RPMI8226 (cell line): ENCODE data around the gene CACNG6.
"Not testable (repeated sequence)": the region's sequence is repeated elsewhere in the genome, so short reads cannot be mapped to it uniquely, and the experiment has no call there.

Source experiments
- DNase-seq: peaks from one replicate; pipeline ENCODE4 v3.0.0-alpha.2; 2015

The CACNG6 gene

DNA sequence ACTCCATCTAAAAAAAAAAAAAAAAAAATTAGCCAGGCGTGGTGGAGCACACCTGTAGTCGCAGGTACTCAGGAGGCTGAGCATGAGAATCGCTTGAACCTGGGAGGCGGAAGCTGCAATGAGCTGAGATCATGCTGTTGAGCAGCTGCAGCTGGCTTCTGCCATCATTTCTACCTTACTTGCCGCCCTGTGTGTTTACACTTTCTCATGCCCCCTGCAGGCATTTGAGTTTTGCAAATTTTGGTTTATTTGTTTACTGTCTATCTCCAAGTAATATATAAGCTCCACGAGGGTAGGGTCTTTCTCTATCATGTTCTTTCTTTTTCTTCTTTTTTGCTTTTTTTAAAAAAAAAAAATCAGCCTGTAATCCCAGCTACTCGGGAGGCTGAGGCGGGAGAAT is 18.0 kb downstream of the CACNG6 start:
- DNase-seq = no peak

DNA sequence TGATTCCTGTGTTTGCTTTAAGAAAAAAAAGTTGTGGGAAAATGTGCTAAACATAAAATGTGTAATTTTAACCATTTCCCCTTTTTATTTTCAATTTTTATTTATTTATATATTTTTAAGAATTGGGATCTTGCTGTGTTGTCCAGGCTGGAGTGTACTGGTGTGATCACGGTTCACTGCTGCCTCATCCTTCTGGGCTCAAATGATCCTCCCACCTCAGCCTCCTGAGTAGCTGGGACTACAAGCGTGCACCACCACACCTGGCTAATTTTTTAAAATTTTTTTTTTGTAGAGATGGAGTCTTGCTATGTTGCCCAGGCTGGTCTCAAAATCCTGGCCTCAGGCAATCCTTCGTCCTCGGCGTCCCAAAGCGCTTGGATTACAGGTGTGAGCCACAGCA is 19.0 kb downstream of the CACNG6 start:
- DNase-seq = no peak

DNA sequence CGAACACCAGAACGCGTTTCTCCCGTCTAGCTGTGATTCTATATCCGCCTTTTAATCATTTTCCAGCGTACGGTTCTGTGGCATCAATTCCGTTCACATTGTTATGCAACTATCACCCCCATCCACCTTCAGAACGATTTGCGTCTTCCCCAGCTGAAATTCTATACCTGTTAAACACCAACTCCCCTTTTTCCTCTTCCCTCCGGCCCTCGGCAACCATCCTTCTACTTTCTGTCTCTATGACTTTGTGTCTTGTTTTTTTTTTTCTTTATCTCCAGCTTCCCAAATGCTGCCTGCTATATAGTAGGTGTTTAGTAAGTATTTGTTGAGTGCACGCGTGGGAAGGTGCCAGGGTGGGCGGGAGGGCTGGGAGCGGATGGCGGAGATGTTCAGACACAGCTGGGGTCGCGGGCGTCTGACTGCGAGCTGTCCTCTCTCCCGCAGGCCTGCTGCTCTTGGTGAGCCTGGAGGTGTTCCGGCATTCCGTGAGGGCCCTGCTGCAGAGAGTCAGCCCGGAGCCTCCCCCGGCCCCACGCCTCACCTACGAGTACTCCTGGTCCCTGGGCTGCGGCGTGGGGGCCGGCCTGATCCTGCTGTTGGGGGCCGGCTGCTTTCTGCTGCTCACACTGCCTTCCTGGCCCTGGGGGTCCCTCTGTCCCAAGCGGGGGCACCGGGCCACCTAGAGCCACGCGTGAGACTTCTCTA is 20.2 kb downstream of the CACNG6 start:
- no peak for DNase-seq

DNA sequence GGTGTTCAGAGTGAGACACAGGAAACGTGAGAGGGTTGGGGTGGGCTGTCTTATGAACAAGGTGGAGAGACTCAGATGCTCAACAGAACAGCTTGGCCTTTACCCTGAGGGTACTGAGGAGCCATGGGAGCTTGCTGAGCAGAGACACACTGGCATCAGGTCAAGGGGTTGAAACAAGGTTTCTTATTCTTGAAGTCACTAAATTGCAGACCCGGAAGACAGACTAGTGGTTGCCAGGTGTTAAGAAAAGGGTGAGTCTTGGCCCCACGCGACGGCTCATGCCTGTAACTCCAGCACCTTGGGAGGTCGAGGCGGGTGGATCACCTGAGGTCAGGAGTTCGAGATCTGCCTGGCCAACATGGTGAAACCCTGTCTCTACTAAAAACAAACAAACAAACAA is 22.4 kb downstream of the CACNG6 start:
- DNase-seq = peak; percentile 63

DNA sequence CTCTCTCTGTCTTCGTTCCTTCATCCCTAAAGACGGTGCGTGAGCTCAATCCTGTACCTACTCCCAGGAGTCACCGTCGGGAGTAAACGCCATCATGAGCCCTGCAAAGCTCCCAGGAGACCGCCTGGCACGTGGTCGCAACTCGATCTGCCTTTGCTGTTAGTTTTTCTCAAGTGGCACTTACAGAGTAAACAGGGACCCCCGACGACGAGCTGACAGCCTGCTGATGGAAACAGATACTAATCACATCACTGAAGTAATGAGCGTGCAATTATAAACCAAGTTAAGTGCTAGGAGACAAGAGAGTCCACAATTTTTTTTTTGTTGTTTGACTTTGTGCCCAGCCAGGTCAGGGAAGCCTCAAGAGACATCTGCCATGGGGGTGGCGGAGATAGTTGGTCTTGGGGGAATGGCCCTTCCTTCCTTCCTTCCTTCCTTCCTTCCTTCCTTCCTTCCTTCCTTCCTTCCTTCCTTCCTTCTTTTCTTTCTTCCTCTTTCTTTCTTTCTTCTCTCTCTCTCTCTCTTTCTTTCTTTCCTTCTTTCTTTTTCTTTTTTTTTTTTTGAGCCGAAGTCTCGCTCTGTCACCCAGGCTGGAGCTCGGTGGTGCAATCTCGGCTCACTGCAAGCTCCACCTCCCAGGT is 23.6 kb downstream of the CACNG6 start:
- peak; percentile 52 for DNase-seq

DNA sequence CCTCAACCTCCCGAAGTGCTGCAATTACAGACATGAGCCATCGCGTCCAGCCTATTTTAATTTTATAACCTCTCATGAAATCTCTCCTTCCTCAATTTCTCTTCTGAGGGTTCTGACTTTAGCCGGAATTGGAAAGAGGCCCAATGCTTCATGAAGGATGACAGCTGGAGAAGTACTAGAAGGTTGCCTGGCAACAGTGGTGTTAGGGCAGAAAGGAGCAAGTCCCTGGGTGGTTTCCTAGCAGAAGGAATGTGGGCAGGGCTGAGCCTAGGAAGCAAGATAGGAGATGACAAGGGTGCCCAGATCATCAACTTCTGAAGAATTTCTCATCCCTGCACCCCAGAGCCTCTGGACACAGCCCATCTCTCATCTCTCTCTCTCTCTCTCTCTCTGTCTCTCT is 25.8 kb downstream of the CACNG6 start:
- DNase-seq = peak; percentile 69

DNA sequence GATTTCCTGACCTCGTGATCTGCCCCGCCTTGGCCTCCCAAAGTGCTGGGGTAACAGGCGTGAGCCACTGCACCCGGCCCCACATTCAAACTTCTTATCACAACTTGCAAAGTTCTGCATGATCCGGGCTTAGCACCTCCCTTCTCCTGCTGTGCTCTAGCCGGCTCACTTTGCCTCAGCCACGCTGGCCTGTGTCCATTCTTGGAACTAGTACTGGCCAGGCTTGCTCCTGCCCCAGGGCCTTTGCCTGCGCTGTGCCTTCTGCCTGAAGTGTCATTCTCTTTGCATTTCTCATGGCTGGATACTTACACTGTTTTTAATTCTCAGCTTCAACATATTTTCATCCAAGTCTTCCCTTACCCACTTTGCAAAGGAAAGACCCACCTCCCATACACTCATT is 29.9 kb downstream of the CACNG6 start:
- DNase-seq = no peak

DNA sequence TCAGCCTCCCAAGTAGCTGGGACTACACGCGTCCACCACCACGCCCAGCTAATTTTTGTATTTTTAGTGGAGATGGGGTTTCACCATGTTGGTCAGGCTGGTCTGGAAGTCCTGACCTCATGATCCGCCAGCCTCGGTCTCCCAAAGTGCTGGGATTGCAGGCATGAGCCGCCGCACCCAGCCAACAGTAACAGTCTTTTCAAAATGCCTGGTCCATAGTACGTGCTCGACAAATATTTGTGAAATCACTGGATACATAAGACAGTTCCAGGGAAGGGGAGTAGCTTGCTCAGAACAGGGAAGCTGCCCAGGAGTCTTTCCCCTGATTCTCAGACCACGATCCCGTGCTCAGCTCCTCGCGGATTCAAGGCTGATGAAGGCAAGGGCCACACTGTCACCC is 30.5 kb downstream of the CACNG6 start:
- no peak for DNase-seq

DNA sequence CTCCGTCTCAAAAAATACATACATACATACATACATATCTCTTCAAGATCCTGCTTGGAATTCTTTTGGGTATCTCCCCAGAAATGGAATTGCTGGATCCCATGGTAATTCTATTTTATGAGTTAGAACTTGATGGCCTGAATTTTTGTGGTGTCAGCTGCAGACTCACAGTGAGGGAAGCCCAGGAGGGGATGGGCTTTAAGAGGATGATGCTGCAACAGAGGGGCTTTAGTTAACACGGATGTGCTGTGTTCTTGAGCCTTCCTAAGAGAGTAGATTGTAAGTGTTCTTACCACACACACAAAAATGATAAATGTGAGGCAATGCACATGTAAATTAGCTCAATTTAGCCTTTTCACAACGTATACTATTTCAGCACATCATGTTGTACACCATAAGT is 31.8 kb downstream of the CACNG6 start:
- no peak for DNase-seq

DNA sequence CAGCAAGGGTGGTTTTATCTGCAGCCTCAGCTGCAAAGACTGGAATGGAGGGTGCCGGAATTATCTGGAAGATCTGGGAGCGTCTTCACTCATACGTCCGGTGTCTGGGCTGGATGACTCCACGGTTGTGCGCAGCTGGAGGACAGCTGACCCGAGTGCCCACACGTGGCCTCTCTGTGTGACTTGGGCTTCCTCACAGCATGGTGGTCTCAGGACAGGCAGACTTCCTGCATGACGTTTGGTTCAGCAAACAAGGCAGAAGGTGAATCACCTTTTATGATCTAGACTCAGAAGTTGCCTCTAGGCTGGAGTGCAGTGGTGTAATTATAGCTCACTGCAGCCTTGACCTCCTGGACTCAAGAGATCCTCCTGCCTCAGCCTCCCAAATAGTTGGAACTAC is 33.2 kb downstream of the CACNG6 start:
- DNase-seq = no peak

DNA sequence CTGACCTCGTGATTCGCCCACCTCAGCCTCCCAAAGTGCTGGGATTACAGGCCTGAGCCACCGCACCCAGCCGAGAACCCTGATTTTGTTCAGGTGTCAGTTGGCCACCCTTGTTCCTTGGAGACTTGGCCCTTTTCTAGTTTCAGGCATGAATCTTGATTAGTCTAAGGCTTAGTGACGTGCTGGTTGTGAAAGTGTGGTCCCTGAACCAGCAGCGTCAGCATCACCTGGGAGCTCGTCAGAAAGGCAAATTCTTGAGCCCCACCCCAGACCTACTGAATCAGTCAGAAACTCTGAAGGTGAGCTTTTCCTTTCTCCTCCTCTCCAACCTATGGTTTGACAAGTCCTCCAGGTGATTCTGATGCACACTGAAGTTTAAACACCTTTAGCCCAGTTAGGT is 35.2 kb downstream of the CACNG6 start:
- peak; percentile 89 for DNase-seq

DNA sequence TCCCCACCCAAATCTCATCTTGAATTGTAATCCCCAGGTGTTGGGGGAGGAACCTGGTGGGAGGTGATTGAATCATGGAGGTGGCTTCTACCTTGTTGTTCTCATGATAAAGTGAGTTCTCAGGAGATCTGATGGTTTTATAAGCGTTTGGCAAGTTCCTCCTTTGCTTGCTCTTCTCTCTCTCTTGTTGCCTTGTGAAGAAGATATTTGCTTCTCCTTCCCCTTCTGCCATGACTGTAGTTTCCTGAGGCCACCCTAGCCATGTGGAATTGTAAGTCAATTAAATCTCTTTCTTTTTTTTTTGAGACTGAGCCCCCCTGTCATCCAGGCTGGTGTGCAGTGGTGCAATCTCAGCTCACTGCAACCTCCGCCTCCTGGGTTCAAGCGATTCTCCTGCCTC is 37.9 kb downstream of the CACNG6 start:
- no peak for DNase-seq

DNA sequence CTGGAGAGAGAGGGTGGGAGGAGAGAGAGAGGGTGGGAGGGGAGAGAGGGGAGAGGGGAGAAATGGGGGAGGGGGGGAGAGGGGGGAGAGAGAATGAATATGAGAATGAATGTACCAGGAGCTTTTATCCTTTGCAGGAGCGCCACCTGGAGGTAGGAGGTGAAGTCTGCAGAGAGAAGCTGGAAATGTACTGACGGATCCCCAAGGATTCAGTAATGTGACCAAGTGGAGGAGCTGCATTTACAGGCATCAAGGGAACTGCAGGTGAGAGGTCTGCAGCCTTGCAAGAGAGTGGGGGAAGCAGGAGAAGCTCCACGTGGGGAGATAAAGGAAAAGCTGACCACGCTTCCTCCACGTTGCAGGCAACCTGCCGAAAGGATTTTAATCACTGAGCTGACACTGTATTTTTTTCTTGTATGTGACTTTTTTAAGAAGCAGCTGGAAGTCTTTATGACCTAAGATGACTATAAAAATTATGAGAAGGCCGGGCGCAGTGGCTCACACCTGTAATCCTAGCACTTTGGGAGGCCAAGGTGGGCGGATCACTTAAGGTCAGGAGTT is 38.6 kb downstream of the CACNG6 start:
- peak; percentile 80 for DNase-seq

DNA sequence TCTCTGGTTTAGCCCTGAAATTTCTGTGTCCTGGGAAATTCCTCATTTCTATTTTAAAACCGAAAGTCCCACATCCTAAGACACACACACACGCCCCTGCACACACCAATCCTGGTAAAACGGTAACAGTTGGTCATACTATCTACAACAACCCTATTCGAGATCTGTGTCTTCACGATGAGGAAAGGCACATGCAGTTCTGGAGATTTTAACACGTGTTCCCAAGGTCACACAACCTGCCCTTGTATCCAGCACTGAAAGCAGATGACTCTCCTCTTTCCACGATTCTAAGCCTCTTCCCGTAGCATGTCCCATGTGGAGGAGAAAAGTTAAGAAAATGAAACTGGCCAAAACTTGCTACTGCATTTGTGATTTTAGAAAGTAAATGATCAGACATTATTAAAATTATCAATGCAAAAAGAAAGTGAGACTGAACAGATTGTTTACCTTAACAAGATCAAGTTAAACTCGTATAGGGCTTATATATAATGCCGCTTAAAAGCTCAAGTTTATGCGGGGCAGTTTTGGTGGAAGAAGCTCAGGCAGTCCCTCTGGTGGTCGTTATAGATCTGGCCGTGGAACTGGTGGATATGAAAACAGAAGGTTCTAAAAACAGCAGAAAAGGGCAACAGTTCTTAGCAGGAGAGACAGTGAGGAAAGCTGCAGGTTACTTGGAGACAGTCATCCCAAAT is 39.6 kb downstream of the CACNG6 start:
- DNase-seq = peak; percentile 66

DNA sequence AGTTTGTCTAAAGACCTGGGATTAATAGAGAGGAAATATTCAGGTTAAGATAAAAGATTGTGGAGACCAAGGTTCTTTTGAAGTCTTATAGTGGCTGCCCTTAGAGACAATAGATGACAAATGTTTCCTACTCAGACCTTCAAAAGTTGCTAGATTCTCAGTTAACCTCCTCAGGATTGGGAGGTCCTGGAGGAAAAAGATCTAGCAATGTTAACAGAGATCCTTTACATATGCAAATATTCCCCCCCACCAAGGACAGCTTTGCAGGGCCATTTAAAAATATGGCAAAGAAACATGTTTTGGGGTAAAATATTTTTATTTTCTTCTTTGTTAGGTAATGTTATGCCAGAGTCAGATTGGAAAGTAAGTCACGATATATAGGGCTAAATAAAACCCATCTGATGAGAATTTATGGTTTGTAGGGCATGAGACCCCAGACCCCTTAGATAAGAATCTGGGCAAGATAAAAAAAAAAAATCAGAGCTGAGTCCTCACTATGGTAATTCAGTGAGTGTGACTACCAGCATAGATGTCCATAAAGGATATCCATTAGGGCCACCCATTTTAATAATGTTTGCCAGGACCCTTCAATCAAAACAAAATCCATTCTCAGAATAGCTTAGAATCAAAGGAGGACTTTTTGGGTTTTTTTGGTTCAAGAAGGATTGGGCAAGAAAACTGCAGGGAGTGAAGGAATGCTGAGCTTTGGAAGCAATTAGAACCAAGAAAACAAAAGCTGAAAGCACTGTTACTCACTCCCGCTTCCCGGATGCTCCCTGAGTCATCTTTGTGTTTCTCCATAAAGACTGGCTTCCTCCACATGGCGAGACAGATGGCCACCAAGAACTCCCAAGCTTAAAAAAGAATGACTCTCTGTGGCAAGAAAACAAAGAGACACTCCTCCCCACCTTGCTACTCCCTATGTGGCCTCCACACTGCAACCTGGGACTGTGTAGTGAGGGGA is 44.1 kb downstream of the CACNG6 start:
- no peak for DNase-seq

DNA sequence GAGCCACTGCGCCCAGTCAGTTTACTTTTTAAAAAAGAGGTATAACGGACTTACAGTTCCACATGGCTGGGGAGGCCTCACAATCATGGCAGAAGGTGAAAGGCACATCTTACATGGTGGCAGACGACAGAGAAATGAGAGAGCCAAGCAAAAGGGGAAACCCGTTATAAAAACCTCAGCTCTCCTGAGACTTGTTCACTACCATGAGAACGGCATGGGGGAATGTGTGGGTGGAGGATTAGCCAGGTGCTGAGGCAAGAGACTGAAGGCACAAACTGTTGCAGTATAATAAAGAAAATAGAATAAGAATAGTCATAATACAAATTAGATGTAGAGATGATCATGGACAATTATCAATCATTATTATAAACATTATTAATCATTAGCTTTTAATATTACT is 45.1 kb downstream of the CACNG6 start:
- DNase-seq = not testable (repeated sequence)

DNA sequence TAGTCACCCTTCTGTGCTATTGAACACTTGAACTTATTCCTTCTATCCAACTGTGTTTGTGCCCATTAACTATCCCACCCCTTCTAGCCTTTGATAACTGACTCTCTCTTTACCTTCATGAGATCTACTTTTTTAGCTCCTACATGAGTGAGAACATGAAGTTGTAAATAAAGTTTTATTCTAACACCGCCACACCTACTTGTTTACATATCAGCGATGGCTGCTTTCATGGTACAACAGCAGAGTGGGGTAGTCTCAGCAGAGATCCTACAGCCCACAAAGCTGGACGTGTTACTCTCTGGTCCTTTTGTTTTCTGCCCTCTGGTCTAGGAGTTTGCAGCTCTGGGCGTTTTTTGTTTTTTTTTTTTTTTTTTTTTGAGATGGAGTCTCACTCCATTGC is 48.6 kb downstream of the CACNG6 start:
- no peak for DNase-seq

DNA sequence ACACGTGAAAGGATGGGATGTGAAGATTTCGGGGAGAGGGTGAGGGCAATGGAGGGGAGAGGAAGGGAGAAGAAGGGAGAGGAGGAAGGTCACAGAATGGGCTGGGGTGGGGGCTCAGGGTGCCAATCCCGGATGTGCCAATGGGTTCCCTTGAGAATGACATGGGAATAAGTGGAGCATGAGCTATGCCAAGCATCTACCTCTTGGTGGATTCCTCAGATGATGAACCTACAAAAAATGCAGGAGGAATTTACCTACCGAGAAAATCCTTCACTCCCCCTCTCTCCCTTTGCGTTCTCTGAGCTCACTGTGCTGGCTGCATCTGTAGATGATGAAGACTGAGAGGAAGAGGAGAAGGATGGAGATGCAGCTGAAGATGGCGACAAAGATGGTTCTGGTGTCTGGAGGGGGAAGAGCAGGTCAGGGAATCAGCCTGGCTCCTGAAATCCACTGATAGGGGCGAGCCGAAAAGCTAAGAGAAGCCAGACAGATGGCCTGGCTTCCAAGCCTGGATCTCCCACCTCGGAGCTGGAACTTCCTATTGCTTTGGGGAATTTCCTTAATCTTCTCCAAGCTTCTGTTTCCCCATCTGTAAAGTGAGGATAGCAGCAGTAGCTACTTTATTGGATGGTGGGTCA is 50.7 kb downstream of the CACNG6 start:
- DNase-seq = no peak

DNA sequence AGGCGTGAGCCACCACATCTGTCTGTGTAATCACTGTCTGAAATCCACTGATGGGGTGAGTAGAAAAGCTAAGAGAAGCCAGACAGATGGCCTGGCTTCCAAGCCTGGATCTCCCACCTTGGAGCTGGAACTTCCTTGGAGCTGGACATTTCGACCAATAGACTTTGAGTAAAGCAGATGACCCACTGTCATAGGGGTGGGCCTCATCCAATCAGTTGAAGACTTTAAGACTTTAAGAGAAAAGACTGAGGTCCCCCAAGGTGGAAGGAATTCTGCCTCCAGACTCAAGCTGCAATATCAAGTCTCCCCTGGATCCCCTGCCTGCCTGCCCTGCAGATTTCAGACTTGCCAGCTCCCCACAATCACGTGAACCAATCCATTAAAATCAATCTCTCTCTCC is 51.6 kb downstream of the CACNG6 start:
- DNase-seq = no peak

DNA sequence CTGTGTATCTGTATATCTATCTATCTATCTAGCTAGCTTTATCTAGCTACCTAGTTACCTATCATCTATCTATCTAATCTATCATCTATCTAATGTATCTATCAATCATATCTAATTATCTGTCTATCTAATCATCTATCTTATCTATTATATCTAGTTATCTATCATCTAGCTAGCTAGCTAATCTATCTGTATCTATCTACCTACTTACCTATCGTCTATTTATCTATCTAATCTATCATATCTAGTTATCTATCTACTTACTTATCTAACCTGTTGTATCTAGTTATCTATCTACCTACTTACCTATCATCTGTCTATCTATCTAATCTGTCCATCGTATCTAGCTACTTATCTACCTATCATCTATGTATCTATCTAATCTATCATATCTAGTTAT is 54.3 kb downstream of the CACNG6 start:
- DNase-seq = no peak

DNA sequence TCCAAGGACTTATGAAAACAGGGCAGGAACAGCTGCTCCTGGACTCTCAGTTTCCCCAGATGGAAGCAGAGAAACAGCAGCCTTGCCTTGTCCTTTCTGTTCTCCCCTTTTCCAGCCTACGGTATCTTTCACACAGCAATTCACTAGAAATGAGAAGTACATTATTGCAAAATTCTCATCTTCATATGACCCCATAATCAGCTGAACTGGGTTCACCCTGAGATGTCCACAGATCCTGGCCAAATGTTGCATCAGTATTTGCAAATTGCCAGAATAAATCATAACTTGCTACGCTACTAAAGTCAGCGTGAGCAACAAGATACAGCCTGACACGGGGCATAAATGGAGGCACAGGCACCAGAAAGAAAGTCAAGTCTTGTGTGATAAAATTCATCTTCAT is 56.2 kb downstream of the CACNG6 start:
- DNase-seq = no peak
